Measurements from ENCODE around the gene PPP1R3C.

GRCh38 chr10:91602868-91603568 lies 29.9 kb downstream of the PPP1R3C start:
- TF ChIP-seq POLR2AphosphoS5 (IDR thresholded peaks at IDR 0.05) (no peak), POLR2A (IDR thresholded peaks at IDR 0.05) (no peak)
- TF ChIP-seq, protein P1, sequence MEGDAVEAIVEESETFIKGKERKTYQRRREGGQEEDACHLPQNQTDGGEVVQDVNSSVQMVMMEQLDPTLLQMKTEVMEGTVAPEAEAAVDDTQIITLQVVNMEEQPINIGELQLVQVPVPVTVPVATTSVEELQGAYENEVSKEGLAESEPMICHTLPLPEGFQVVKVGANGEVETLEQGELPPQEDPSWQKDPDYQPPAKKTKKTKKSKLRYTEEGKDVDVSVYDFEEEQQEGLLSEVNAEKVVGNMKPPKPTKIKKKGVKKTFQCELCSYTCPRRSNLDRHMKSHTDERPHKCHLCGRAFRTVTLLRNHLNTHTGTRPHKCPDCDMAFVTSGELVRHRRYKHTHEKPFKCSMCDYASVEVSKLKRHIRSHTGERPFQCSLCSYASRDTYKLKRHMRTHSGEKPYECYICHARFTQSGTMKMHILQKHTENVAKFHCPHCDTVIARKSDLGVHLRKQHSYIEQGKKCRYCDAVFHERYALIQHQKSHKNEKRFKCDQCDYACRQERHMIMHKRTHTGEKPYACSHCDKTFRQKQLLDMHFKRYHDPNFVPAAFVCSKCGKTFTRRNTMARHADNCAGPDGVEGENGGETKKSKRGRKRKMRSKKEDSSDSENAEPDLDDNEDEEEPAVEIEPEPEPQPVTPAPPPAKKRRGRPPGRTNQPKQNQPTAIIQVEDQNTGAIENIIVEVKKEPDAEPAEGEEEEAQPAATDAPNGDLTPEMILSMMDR (IDR thresholded peaks at IDR 0.05): no peak
